Endothelial cell of umbilical vein (primary cell): Measurements from ENCODE around the gene AASDH. TPM values are rescaled to one million over a fixed set of nuclear protein-coding genes. Genes with fewer than 3 reads are reported as not detected.
A peak's percentile ranks its signal among the peaks of the same experiment; 100 is the strongest.

Experiments used
- BruUV-seq: library from RNA; stranded (reverse); fragments of 400-500 nt; replicated peaks from 2 replicates; lab custom pipeline; 2021; lab: Mats Ljungman, UMichigan
- CTCF ChIA-PET: fragments of 300-600, 350-600 bp; sonication (Branson Sonifier 250); formaldehyde crosslinking; loops from one replicate; lab custom pipeline; 2021; ENCODE audit warnings: antibody characterized with exemption, inconsistent platforms; lab: Charles Lee
- POLR2A ChIA-PET: fragments of 300-600, 350-600 bp; sonication (Branson Sonifier 250); formaldehyde crosslinking; loops from one replicate; lab custom pipeline; 2021; ENCODE audit warnings: antibody characterized with exemption, inconsistent platforms; lab: Charles Lee
- DNase-seq: peaks from one replicate; pipeline ENCODE4 v3.0.0-alpha.2; 2011; ENCODE audit warnings: low read depth, low spot score
- FAIRE-seq: peaks from 2 replicates; lab custom pipeline; 2011; peaks lifted over from hg19 to GRCh38; lab: Jason Lieb, UNC
- H2AFZ ChIP-seq: 2 replicates; pipeline ENCODE4 v1.6.0; 2012; ENCODE audit warnings: low read depth, low read length, control low read depth, inconsistent platforms
- H3K27ac ChIP-seq: 2 replicates; pipeline ENCODE4 v1.5.1; 2011; ENCODE audit warnings: low read depth, mild to moderate bottlenecking, control low read depth, low read length, moderate library complexity; ENCODE audit not compliant: insufficient read depth
- H3K27me3 ChIP-seq, 2 experiments: 2 replicates each; pipeline versions ENCODE4 v1.6.0 to v1.6.1; 2011; ENCODE audit warnings: low read length in 2 of 2, mixed read lengths in 1 of 2; ENCODE audit not compliant: control insufficient read depth in 2 of 2, insufficient read depth in 2 of 2
- H3K36me3 ChIP-seq, 2 experiments: 2 replicates in 1 of 2; 3 replicates in 1 of 2; pipeline ENCODE4 v1.5.1; 2011; ENCODE audit warnings: low read length in 2 of 2, mild to moderate bottlenecking in 1 of 2, moderate library complexity in 1 of 2; ENCODE audit not compliant: control insufficient read depth in 2 of 2, insufficient read depth in 2 of 2; ENCODE audit errors: extremely low read depth in 1 of 2
- H3K4me1 ChIP-seq: 3 replicates; pipeline ENCODE4 v1.5.1; 2011; ENCODE audit warnings: mild to moderate bottlenecking, low read length; ENCODE audit not compliant: control insufficient read depth, insufficient read depth; ENCODE audit errors: extremely low read depth
- H3K4me2 ChIP-seq: 2 replicates; pipeline ENCODE4 v1.6.1; 2011; ENCODE audit warnings: low read length, control low read depth, mixed read lengths; ENCODE audit not compliant: insufficient read depth
- H3K4me3 ChIP-seq, 3 experiments: fragments of 200-600 bp in 1 of 3; sonication (generic), shearing (Covaris generic) in 1 of 3; replicated peaks in 1 of 3; 2 replicates each; pipeline ENCODE4 v1.5.1; 2011 to 2016; ENCODE audit warnings: control low read depth in 3 of 3, low read length in 3 of 3, mild to moderate bottlenecking in 2 of 3, inconsistent platforms in 1 of 3, low read depth in 1 of 3, moderate library complexity in 1 of 3; ENCODE audit not compliant: insufficient read depth in 1 of 3
- H3K79me2 ChIP-seq: 2 replicates; pipeline ENCODE4 v1.6.0; 2012; ENCODE audit warnings: low read length, inconsistent platforms; ENCODE audit not compliant: control insufficient read depth, insufficient read depth
- H3K9ac ChIP-seq: replicated peaks from 2 replicates; pipeline ENCODE3; 2011; ENCODE audit warnings: low read length, control low read depth; ENCODE audit not compliant: insufficient read depth; ENCODE audit errors: extremely low read depth
- H3K9me1 ChIP-seq: replicated peaks from 3 replicates; pipeline ENCODE4 v1.6.0; 2011; ENCODE audit warnings: mild to moderate bottlenecking, low read length; ENCODE audit not compliant: control insufficient read depth, insufficient read depth; ENCODE audit errors: extremely low read depth
- H3K9me3 ChIP-seq: replicated peaks from 2 replicates; pipeline ENCODE4 v1.5.1; 2012; ENCODE audit warnings: low read length, inconsistent platforms; ENCODE audit not compliant: control insufficient read depth, insufficient read depth
- H4K20me1 ChIP-seq: replicated peaks from 2 replicates; pipeline ENCODE3; 2011; ENCODE audit warnings: mild to moderate bottlenecking, low read length; ENCODE audit not compliant: control insufficient read depth, insufficient read depth; ENCODE audit errors: extremely low read depth
- EZH2 ChIP-seq: IDR thresholded peaks from 2 replicates; pipeline ENCODE4 v1.6.1; 2012; ENCODE audit warnings: borderline replicate concordance, low read depth, mild to moderate bottlenecking, moderate library complexity, low read length, inconsistent platforms; ENCODE audit not compliant: severe bottlenecking
- FOS ChIP-seq: IDR thresholded peaks from 2 replicates; pipeline ENCODE4 v1.6.1; 2011; ENCODE audit warnings: mild to moderate bottlenecking, low read length, moderate library complexity, borderline replicate concordance; ENCODE audit not compliant: insufficient read depth
- GATA2 ChIP-seq: IDR thresholded peaks from 2 replicates; pipeline ENCODE4 v1.7.0; 2011; ENCODE audit warnings: low read depth, mild to moderate bottlenecking, moderate library complexity, mixed read lengths, low read length; ENCODE audit not compliant: insufficient read length, insufficient read depth
- JUN ChIP-seq: IDR thresholded peaks from 2 replicates; pipeline ENCODE4 v1.6.1; 2011; ENCODE audit warnings: borderline replicate concordance, low read depth; ENCODE audit not compliant: insufficient read length, insufficient read depth
- MYC ChIP-seq: IDR thresholded peaks from one replicate; pipeline ENCODE4 v1.6.1; 2011; ENCODE audit warnings: mild to moderate bottlenecking, low read depth, low read length
- POLR2A ChIP-seq: IDR thresholded peaks from 2 replicates; pipeline ENCODE4 v1.6.1; 2012; ENCODE audit warnings: low read depth, mild to moderate bottlenecking, control low read depth, low read length
- POLR2AphosphoS5 ChIP-seq: IDR thresholded peaks from 2 replicates; pipeline ENCODE4 v1.6.1; 2012; ENCODE audit warnings: low read depth, mild to moderate bottlenecking, control low read depth, low read length, moderate library complexity; ENCODE audit not compliant: insufficient read depth
- dilution Hi-C: fragments of 300-500 bp; cut with MboI; formaldehyde crosslinking; loops from one replicate; pipeline ENCODE4 v1.15.0; 2019; ENCODE audit warnings: low sequenced_read_pairs; ENCODE audit not compliant: extremely low pct_ligation_motif_present
- intact Hi-C: fragments of 100-400 bp; cut with micrococcal nuclease; formaldehyde crosslinking; loops from one replicate; pipeline ENCODE4 v1.10.0; 2022
- polyA plus RNA-seq, 4 experiments: library from polyadenylated mRNA; depleted of rRNA in 3 of 4; stranded (reverse) in 3 of 4; unstranded in 1 of 4; fragments of >200 nt; gene quantifications; 2 replicates each; pipeline versions ENCODE4 v1.2.1 to v1.2.3, GENCODE V29; 2011 to 2012; ENCODE audit warnings: missing spikeins in 1 of 4
- total RNA-seq: library from RNA; stranded (reverse); gene quantifications from 2 replicates; pipeline ENCODE4 v1.2.3, GENCODE V29; 2021
- TF ChIP-seq, protein P1 (sequence below), 2 donors: IDR thresholded peaks; 1 replicate in 1 of 2; 2 replicates in 1 of 2; pipeline ENCODE4 v1.5.1; 2011; ENCODE audit warnings: low read length in 2 of 2, mild to moderate bottlenecking in 2 of 2, moderate library complexity in 2 of 2, control low read depth in 1 of 2, inconsistent platforms in 1 of 2, low read depth in 1 of 2; ENCODE audit not compliant: insufficient read depth in 1 of 2; ENCODE audit errors: extremely low read depth in 1 of 2
- TF ChIP-seq, protein P2 (sequence below): IDR thresholded peaks from 2 replicates; pipeline ENCODE4 v1.6.1; 2011; ENCODE audit not compliant: insufficient read depth, insufficient read length

The AASDH gene
- total and polyA plus RNA-seq, 2 donors (not counting 3 experiments of a cell fraction or from before 2014, with no cell fraction given) = 4.2 to 9.5 TPM

DNA sequence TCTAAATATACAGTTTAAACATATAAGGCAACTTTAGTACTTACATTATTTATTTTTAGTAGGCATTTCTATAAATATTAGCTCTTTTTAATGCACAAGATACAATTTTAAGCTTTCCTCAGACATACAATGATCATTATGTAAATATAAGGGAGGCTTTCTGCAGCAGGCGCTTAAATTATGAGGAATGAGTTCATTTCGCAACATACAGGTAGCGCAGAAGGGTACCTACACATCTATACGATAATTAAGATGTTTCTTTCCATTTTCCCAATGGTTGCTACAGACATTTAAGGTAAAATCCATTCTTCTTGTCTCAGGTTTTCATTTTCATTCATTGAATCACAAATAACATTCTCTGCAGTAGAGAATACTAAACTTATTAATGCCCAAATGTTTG lies 1.2 kb downstream of the AASDH start:
- DNase-seq (no peak), FAIRE-seq (no peak)
- peak overlapping the region; percentile 15 for H3K27ac ChIP-seq
- intact Hi-C loops (no loop called here), dilution Hi-C loops (no loop called here)
- H3K79me2 ChIP-seq = peaks cover 2% of the 10 kb centered on the region
- no peak overlapping the region for H3K9ac ChIP-seq
- no peaks in the 10 kb centered on the region for H4K20me1 ChIP-seq
- H3K9me3 ChIP-seq = no peaks in the 10 kb centered on the region
- no peaks in the 10 kb centered on the region for H3K27me3 ChIP-seq
- no TSS peak for BruUV-seq
- H3K9me1 ChIP-seq = no peaks in the 10 kb centered on the region
- peak overlapping the region; percentile 78 for H3K4me2 ChIP-seq
- H3K4me3 ChIP-seq = peak overlapping the region in 1 of 3 experiments; percentile 40
- no peak for TF ChIP-seq POLR2AphosphoS5
- TF ChIP-seq POLR2A = no peak
- TF ChIP-seq FOS = no peak
- TF ChIP-seq JUN = no peak
- TF ChIP-seq GATA2 = no peak
- CTCF ChIA-PET = interaction anchor here (1.3 kb wide), 1 partner anchor 83 kb away, joined by 3 read pairs; no protein-coding TSS in a partner anchor
- no peaks in the 10 kb centered on the region for H3K36me3 ChIP-seq
- peak overlapping the region; percentile 25 for H2AFZ ChIP-seq
- POLR2A ChIA-PET = interaction anchor here (1.0 to 1.7 kb wide), 3 partner anchors 19 to 80 kb away, joined by 3 to 15 read pairs (median 9); partner anchors contain the start of genes PAICS and PPAT
- peaks cover 13% of the 10 kb centered on the region for H3K4me1 ChIP-seq

DNA sequence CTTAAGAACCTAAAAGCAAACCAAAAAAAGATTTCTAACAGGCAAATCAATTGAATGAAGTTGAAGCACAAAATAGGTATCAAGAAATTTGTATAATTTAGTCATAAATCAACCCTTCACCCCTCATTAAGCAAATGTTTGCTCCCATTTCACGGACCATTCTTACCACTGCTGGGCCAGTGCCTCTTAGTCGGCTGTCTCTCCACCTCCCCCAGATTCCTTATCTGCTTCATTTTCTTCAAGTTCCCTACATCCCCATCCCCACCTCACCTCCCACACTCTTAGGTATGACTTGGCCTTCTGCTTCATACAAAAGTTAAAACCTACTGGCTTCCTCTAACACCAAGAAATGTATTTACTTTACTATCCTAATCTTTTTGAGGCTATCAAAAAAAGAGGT lies 11.8 kb downstream of the AASDH start:
- TF ChIP-seq MYC (no peak), JUN (no peak), GATA2 (no peak), EZH2 (no peak), FOS (no peak), POLR2AphosphoS5 (no peak), POLR2A (no peak)
- TF ChIP-seq, protein P1, sequence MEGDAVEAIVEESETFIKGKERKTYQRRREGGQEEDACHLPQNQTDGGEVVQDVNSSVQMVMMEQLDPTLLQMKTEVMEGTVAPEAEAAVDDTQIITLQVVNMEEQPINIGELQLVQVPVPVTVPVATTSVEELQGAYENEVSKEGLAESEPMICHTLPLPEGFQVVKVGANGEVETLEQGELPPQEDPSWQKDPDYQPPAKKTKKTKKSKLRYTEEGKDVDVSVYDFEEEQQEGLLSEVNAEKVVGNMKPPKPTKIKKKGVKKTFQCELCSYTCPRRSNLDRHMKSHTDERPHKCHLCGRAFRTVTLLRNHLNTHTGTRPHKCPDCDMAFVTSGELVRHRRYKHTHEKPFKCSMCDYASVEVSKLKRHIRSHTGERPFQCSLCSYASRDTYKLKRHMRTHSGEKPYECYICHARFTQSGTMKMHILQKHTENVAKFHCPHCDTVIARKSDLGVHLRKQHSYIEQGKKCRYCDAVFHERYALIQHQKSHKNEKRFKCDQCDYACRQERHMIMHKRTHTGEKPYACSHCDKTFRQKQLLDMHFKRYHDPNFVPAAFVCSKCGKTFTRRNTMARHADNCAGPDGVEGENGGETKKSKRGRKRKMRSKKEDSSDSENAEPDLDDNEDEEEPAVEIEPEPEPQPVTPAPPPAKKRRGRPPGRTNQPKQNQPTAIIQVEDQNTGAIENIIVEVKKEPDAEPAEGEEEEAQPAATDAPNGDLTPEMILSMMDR (IDR thresholded peaks at IDR 0.05; ENCODE audit: extremely low read depth in 1 of 2, insufficient read depth in 1 of 2, low read depth in 1 of 2, low read length in 2 of 2) = no peak
- TF ChIP-seq, protein P2, sequence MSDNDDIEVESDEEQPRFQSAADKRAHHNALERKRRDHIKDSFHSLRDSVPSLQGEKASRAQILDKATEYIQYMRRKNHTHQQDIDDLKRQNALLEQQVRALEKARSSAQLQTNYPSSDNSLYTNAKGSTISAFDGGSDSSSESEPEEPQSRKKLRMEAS = no peak
- no peak for FAIRE-seq
- H3K4me1 ChIP-seq = peaks cover 3% of the 10 kb centered on the region
- DNase-seq = no peak
- H3K4me2 ChIP-seq = no peak overlapping the region
- CTCF ChIA-PET = interaction anchor here (2.3 kb wide), 1 partner anchor 8 kb away, joined by 8 read pairs; no protein-coding TSS in a partner anchor
- H2AFZ ChIP-seq = no peak overlapping the region
- BruUV-seq = no TSS peak
- no peak overlapping the region for H3K4me3 ChIP-seq
- no peaks in the 10 kb centered on the region for H3K9me1 ChIP-seq
- no peaks in the 10 kb centered on the region for H4K20me1 ChIP-seq
- H3K27ac ChIP-seq = no peak overlapping the region
- no peaks in the 10 kb centered on the region for H3K79me2 ChIP-seq
- POLR2A ChIA-PET = interaction anchor here (1.1 kb wide), 1 partner anchor 27 kb away, joined by 7 read pairs; no protein-coding TSS in a partner anchor
- intact Hi-C loops = no loop called here
- no peak overlapping the region for H3K9ac ChIP-seq
- H3K9me3 ChIP-seq = no peaks in the 10 kb centered on the region
- H3K36me3 ChIP-seq = no peaks in the 10 kb centered on the region
- dilution Hi-C loops = no loop called here
- no peaks in the 10 kb centered on the region for H3K27me3 ChIP-seq
